ENCODE data around the gene DGCR6L.
"Not testable (repeated sequence)": the region's sequence is repeated elsewhere in the genome, so short reads cannot be mapped to it uniquely, and the experiment has no call there.

DGCR6L gene

GRCh38 chr22:20273758-20274181, 46.1 kb downstream of the DGCR6L start:
- H3K27me3 ChIP-seq = no peaks in the 10 kb centered on the region
- no peaks in the 10 kb centered on the region for H3K9me3 ChIP-seq
- DNase-seq = no peak
- no peak for TF ChIP-seq CTCF (IDR thresholded peaks at IDR 0.05; ENCODE audit: low read depth, low read length)
- H3K36me3 ChIP-seq = no peaks in the 10 kb centered on the region
- H3K4me1 ChIP-seq = no peaks in the 10 kb centered on the region
- H3K4me3 ChIP-seq (ENCODE audit: low read depth, low read length) = no peak overlapping the region

- Histone ChIP-seq H3K4me3 (ENCODE audit: low read depth, low read length) (no peak overlapping the region), H3K9me3 (no peaks in the 10 kb centered on the region), H3K4me1 (no peaks in the 10 kb centered on the region), H3K27me3 (no peaks in the 10 kb centered on the region), H3K36me3 (no peaks in the 10 kb centered on the region)
- DNase-seq = no peak
- TF ChIP-seq CTCF (IDR thresholded peaks at IDR 0.05; ENCODE audit: low read depth, low read length) = no peak
These were observed 47.2 kb downstream of the DGCR6L start for GRCh38 chr22:20272700-20273099.

- DNase-seq = no peak
- Histone ChIP-seq H3K27me3 (no peaks in the 10 kb centered on the region), H3K4me1 (no peaks in the 10 kb centered on the region), H3K9me3 (no peaks in the 10 kb centered on the region), H3K4me3 (ENCODE audit: low read depth, low read length) (no peak overlapping the region), H3K36me3 (no peaks in the 10 kb centered on the region)
- TF ChIP-seq CTCF (IDR thresholded peaks at IDR 0.05; ENCODE audit: low read depth, low read length) = no peak
These were observed 47.7 kb downstream of the DGCR6L start for GRCh38 chr22:20272174-20272573.

GRCh38 chr22:20271114-20271994, 48.5 kb downstream of the DGCR6L start:
- DNase-seq = no peak
- Histone ChIP-seq H3K4me1 (no peaks in the 10 kb centered on the region), H3K9me3 (no peaks in the 10 kb centered on the region), H3K4me3 (ENCODE audit: low read depth, low read length) (no peak overlapping the region), H3K27me3 (no peaks in the 10 kb centered on the region), H3K36me3 (no peaks in the 10 kb centered on the region)
- no peak for TF ChIP-seq CTCF (IDR thresholded peaks at IDR 0.05; ENCODE audit: low read depth, low read length)

DNA sequence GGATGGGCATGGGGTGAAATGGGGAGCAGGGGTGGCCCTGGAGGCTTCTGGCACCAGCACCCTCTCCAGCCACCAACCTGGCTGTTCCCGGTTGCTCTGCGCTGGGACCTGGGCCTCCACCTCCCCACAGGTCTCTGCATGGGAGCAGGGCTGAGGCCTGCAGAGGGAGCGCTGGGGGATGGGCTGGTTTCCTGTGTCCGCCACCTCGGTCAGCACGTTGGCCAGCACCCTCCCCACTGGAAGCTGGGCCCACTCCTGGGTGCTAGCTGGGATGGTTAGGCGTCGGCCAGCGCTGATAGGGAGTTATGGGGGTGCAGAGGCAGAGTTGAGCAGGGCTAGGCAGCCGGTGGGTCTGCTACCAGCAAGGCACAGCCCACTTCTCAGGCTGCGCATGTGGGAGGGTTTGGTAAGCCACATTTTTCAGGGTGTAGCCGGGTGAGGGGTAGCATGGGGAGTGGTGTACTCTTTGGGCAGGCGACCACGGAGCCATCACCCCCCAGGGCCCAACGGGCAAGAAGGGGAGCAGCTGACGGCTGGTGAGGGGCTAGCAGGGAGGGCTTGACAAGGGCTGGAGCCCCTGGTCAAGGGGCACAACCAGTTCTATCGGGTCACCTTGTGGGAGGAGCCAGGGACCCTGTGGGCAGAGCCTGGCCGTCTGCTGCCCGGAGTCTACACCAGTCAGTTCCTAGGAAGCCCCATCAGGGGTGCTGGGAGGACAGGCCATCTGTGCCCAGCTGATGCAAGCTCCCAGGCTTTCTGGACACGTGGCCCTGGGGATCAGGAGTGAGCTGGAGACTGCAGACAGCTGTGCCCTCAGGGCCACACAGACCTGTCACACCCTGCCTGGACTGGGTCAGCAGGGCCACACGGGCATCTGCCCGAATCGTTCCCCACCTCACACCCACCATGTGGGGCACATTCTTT, 49.4 kb downstream of the DGCR6L start:
- H3K36me3 ChIP-seq; H3K9me3 ChIP-seq; H3K27me3 ChIP-seq; H3K4me1 ChIP-seq; H3K4me3 ChIP-seq (ENCODE audit: low read depth, low read length); DNase-seq: not testable (repeated sequence)
- TF ChIP-seq CTCF (IDR thresholded peaks at IDR 0.05; ENCODE audit: low read depth, low read length) = peak; percentile 18; the same call in 1 of the 2 replicates

- H3K36me3 ChIP-seq; H3K4me3 ChIP-seq (ENCODE audit: low read depth, low read length); DNase-seq; H3K4me1 ChIP-seq; H3K27me3 ChIP-seq; H3K9me3 ChIP-seq: not testable (repeated sequence)
These were observed 50.2 kb downstream of the DGCR6L start for GRCh38 chr22:20269673-20270072.

DNA sequence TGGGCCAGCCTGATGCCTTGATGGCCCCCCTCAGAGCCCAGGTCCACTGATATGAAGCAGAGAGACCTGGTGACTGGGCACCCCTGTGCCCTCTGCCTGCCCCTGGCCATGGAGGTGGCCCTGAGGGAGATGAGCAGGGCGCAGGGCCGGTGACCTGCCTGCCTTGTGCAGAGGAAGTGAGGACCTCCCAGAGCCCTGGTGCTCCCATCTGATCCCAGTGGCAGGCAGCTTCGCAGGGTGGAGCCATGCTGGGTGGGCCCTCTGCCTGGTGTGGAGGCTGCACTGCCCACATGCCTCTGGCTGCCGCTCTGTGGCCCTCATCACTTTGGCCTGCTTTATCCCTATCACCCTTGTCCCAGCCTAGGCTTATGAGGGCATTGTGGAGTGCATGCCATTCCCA, 50.7 kb downstream of the DGCR6L start:
- not testable (repeated sequence) for H3K4me1 ChIP-seq, H3K27me3 ChIP-seq

More for the DNA sequence above, 50.7 kb downstream of the DGCR6L start:
- not testable (repeated sequence) for H3K9me3 ChIP-seq; H3K36me3 ChIP-seq; DNase-seq; H3K4me3 ChIP-seq (ENCODE audit: low read depth, low read length)
